ENCODE measurements around the gene TBX10. TPM values are rescaled to one million over a fixed set of nuclear protein-coding genes. Genes with fewer than 3 reads are reported as not detected.

The TBX10 gene
- total RNA-seq, 1 experiment from 2014 or later: not detected

DNA sequence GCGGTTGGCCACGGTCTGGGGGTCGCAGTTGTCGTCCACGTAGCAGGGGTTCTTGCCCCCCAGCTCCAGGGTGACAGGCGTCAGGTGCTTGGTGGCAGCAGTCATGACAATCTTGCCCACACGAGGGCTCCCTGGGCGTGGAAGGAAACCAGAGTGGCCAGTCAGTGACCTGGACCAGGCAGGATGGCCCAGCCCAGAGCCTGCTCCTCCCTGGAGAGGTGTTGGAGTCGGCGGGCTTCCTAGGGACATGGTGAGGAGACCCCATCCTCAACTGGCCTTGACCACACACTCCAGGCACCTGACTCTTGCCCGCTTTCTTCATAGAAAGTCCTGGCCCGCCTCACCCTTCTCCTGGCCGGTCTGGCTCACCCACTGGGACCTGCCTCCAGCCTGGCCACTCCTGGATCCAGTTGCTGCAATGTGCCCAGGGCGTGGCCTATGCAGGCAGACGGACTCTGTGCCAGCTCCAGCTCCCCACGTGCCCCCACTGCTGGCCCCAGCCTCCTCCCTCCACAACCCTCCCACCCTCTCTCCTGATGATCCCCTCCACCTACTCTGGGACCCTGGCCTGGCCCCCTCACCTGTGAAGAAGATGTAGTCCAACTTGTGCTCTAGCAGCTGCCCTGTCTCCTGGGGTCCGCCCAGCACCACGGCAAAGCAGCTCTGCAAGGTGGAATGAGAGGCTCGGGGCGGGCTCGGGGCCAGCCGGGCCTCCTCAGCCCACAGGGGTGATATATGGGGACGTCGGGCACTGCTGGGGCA, 26.2 kb upstream of the TBX10 start:
- POLR2A ChIA-PET: no interaction called here
- Histone ChIP-seq H3K27me3 (ENCODE audit: insufficient read depth, low read length) (no peaks in the 10 kb centered on the region), H3K4me3 (replicated peaks in 1 of 2; ENCODE audit: low read depth in 1 of 2, low read length in 2 of 2) (no peak overlapping the region), H3K27ac (ENCODE audit: low read depth, low read length) (no peak overlapping the region; the same call in 1 of the 2 replicates), H3K9ac (ENCODE audit: low read length) (no peak overlapping the region), H2AFZ (ENCODE audit: low read depth, low read length, poor library complexity, severe bottlenecking) (no peak overlapping the region), H3K4me2 (ENCODE audit: low read length) (no peak overlapping the region), H3K36me3 (ENCODE audit: control insufficient read depth in 1 of 2, insufficient read depth in 2 of 2, low read length in 2 of 2) (no peaks in the 10 kb centered on the region), H3K9me2 (ENCODE audit: insufficient read depth) (no peaks in the 10 kb centered on the region), H3K9me3 (ENCODE audit: control insufficient read depth in 1 of 2, insufficient read depth in 1 of 2, low read depth in 1 of 2, low read length in 2 of 2) (no peaks in the 10 kb centered on the region), H3K79me2 (ENCODE audit: insufficient read depth, low read length) (no peaks in the 10 kb centered on the region), H3K4me1 (ENCODE audit: control insufficient read depth in 1 of 2, insufficient read depth in 2 of 2, low read length in 2 of 2) (no peaks in the 10 kb centered on the region; a peak in 1 of 4 replicates), H4K20me1 (ENCODE audit: insufficient read depth) (no peaks in the 10 kb centered on the region)
- RAD21 ChIA-PET (ENCODE audit: low non-redundant PET in 1 of 2, low total read pairs in 2 of 2, uncharacterized antibody in 2 of 2, unreplicated experiment in 2 of 2): no interaction called here
- ATAC-seq (peak; percentile 84), DNase-seq (ENCODE audit: low read depth, low spot score) (no peak)
- CTCF ChIA-PET: no interaction called here
- BruUV-seq (replicated peaks): no TSS peak
- TF ChIP-seq CEBPB (IDR thresholded peaks at IDR 0.05; ENCODE audit: low read depth) (no peak), RAD21 (IDR thresholded peaks at IDR 0.05; ENCODE audit: low read depth) (peak; percentile 77)
- TF ChIP-seq, protein P1, sequence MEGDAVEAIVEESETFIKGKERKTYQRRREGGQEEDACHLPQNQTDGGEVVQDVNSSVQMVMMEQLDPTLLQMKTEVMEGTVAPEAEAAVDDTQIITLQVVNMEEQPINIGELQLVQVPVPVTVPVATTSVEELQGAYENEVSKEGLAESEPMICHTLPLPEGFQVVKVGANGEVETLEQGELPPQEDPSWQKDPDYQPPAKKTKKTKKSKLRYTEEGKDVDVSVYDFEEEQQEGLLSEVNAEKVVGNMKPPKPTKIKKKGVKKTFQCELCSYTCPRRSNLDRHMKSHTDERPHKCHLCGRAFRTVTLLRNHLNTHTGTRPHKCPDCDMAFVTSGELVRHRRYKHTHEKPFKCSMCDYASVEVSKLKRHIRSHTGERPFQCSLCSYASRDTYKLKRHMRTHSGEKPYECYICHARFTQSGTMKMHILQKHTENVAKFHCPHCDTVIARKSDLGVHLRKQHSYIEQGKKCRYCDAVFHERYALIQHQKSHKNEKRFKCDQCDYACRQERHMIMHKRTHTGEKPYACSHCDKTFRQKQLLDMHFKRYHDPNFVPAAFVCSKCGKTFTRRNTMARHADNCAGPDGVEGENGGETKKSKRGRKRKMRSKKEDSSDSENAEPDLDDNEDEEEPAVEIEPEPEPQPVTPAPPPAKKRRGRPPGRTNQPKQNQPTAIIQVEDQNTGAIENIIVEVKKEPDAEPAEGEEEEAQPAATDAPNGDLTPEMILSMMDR (IDR thresholded peaks at IDR 0.05 in 2 of 3, conservative IDR thresholded peaks at IDR 0.05 in 1 of 3; ENCODE audit: borderline replicate concordance in 1 of 3, insufficient read depth in 1 of 3, low read depth in 2 of 3, low read length in 2 of 3): peak; percentile 35 to 56 (median 47); a peak in 5 of 6 replicates
- intact Hi-C loops (cut with micrococcal nuclease): no loop called here

DNA sequence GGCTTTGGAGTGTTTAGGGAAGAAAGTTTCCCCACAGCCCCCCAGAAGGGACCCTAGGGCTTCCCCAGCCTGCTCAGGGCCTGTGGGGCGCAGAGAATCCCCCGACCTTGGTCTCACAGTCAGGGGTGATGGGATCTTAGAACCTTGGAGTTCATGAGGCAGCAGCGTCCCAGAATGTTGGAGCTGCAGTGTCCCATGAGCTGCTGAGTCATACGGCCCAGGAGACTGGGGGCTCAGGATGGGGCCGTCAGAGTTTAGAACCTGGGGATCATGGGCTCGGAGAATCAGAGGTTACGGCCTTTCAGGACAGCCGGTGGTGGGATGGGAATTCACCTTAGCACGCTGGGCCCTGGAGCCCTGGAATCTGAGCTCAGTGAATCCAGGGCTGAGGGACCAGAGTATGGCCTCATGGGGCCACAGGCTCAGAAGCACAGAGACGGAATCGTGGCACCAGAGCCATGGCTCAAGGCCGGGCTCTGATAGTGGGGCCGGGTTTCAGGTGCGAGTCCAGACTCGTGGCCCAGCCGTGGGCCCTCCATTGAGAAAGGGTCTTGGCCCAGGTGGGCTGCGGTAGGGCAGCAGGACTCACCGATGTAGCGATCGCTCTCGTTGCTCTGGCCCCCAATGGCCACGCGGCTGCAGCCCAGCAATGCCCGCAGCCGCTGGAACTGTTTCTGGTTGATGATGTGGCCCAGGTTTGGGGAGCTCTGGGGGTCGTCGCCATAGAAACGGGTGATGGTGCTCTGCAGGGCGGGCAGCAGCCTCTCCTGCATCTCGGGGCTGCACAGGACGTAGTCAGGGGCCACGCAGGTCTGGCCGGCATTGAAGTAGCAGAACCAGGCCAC, 25.4 kb upstream of the TBX10 start:
- Histone ChIP-seq H3K79me2 (ENCODE audit: insufficient read depth, low read length) (no peaks in the 10 kb centered on the region), H3K4me3 (replicated peaks in 1 of 2; ENCODE audit: low read depth in 1 of 2, low read length in 2 of 2) (no peak overlapping the region), H3K9ac (ENCODE audit: low read length) (no peak overlapping the region), H3K9me3 (ENCODE audit: control insufficient read depth in 1 of 2, insufficient read depth in 1 of 2, low read depth in 1 of 2, low read length in 2 of 2) (no peaks in the 10 kb centered on the region), H4K20me1 (ENCODE audit: insufficient read depth) (no peaks in the 10 kb centered on the region), H3K4me2 (ENCODE audit: low read length) (no peak overlapping the region), H3K27ac (ENCODE audit: low read depth, low read length) (no peak overlapping the region), H3K9me2 (ENCODE audit: insufficient read depth) (no peaks in the 10 kb centered on the region), H3K27me3 (ENCODE audit: insufficient read depth, low read length) (no peaks in the 10 kb centered on the region), H2AFZ (ENCODE audit: low read depth, low read length, poor library complexity, severe bottlenecking) (no peak overlapping the region), H3K36me3 (ENCODE audit: control insufficient read depth in 1 of 2, insufficient read depth in 2 of 2, low read length in 2 of 2) (no peaks in the 10 kb centered on the region), H3K4me1 (ENCODE audit: control insufficient read depth in 1 of 2, insufficient read depth in 2 of 2, low read length in 2 of 2) (no peaks in the 10 kb centered on the region; a peak in 1 of 4 replicates)
- POLR2A ChIA-PET: no interaction called here
- intact Hi-C loops (cut with micrococcal nuclease): no loop called here
- CTCF ChIA-PET: no interaction called here
- RAD21 ChIA-PET (ENCODE audit: low non-redundant PET in 1 of 2, low total read pairs in 2 of 2, uncharacterized antibody in 2 of 2, unreplicated experiment in 2 of 2): no interaction called here
- no TSS peak for BruUV-seq (replicated peaks)
- no peak for DNase-seq (ENCODE audit: low read depth, low spot score)
- ATAC-seq: no peak
- TF ChIP-seq, protein P2, sequence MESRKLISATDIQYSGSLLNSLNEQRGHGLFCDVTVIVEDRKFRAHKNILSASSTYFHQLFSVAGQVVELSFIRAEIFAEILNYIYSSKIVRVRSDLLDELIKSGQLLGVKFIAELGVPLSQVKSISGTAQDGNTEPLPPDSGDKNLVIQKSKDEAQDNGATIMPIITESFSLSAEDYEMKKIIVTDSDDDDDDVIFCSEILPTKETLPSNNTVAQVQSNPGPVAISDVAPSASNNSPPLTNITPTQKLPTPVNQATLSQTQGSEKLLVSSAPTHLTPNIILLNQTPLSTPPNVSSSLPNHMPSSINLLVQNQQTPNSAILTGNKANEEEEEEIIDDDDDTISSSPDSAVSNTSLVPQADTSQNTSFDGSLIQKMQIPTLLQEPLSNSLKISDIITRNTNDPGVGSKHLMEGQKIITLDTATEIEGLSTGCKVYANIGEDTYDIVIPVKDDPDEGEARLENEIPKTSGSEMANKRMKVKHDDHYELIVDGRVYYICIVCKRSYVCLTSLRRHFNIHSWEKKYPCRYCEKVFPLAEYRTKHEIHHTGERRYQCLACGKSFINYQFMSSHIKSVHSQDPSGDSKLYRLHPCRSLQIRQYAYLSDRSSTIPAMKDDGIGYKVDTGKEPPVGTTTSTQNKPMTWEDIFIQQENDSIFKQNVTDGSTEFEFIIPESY (IDR thresholded peaks at IDR 0.05; ENCODE audit: extremely low read depth, insufficient replicate concordance, low read length): no peak
- TF ChIP-seq, protein P1 (IDR thresholded peaks at IDR 0.05 in 2 of 3, conservative IDR thresholded peaks at IDR 0.05 in 1 of 3; ENCODE audit: borderline replicate concordance in 1 of 3, insufficient read depth in 1 of 3, low read depth in 2 of 3, low read length in 2 of 3): no peak
- TF ChIP-seq SRF (IDR thresholded peaks at IDR 0.05; ENCODE audit: low read depth): no peak
- no peak for TF ChIP-seq SP1 (IDR thresholded peaks at IDR 0.05; ENCODE audit: low read depth)
- TF ChIP-seq CBX3 (IDR thresholded peaks at IDR 0.05; ENCODE audit: low read depth): no peak
- no peak for TF ChIP-seq FOSL1 (IDR thresholded peaks at IDR 0.05; ENCODE audit: low read depth)
- no peak for TF ChIP-seq ZFX (IDR thresholded peaks at IDR 0.05)
- TF ChIP-seq YY1 (IDR thresholded peaks at IDR 0.05; ENCODE audit: extremely low read depth, insufficient replicate concordance, low read depth, low read length): no peak
- TF ChIP-seq EZH2 (IDR thresholded peaks at IDR 0.05): no peak

All from HCT116 (cell line).